Glutamatergic neuron (in vitro differentiated cells): ENCODE data around the gene SRGAP1. TPM values are rescaled to one million over a fixed set of nuclear protein-coding genes. Genes with fewer than 3 reads are reported as not detected.
A peak's percentile ranks its signal among the peaks of the same experiment; 100 is the strongest.

Experiments
- DNase-seq: peaks from one replicate; pipeline ENCODE4 v3.0.0; 2022
- H3K27ac Mint-ChIP-seq: one replicate; pipeline ENCODE4 v1.8.0; 2020; ENCODE audit warnings: mild to moderate bottlenecking, mixed read lengths, inconsistent platforms; ENCODE audit not compliant: unreplicated experiment
- H3K27me3 Mint-ChIP-seq: one replicate; pipeline ENCODE4 v1.8.0; 2020; ENCODE audit warnings: mild to moderate bottlenecking, moderate library complexity, mixed read lengths, inconsistent platforms; ENCODE audit not compliant: unreplicated experiment
- H3K36me3 Mint-ChIP-seq: one replicate; pipeline ENCODE4 v1.8.0; 2020; ENCODE audit warnings: mild to moderate bottlenecking, mixed read lengths, inconsistent platforms; ENCODE audit not compliant: unreplicated experiment
- H3K4me1 Mint-ChIP-seq: one replicate; pipeline ENCODE4 v1.8.0; 2020; ENCODE audit warnings: mild to moderate bottlenecking, low read depth, mixed read lengths, inconsistent platforms; ENCODE audit not compliant: unreplicated experiment
- H3K4me3 Mint-ChIP-seq: one replicate; pipeline ENCODE4 v1.8.0; 2020; ENCODE audit warnings: mild to moderate bottlenecking, mixed read lengths, inconsistent platforms; ENCODE audit not compliant: unreplicated experiment
- H3K9me3 Mint-ChIP-seq: one replicate; pipeline ENCODE4 v1.8.0; 2020; ENCODE audit warnings: mild to moderate bottlenecking, moderate library complexity, mixed read lengths, inconsistent platforms; ENCODE audit not compliant: unreplicated experiment
- CTCF ChIP-seq: fragments of 200-600 bp; sonication (generic); IDR thresholded peaks from one replicate; pipeline ENCODE4 v1.5.0; 2021; ENCODE audit not compliant: partially characterized antibody, unreplicated experiment
- total RNA-seq: library from RNA; stranded (reverse); fragmentation: NEBNext Ultra II Directional; extraction: Animal tissue kit (Norgen Biotek cat#: 25700); gene quantifications from one replicate; pipeline ENCODE4 v1.2.1, GENCODE V29; 2021; ENCODE audit not compliant: unreplicated experiment

SRGAP1 gene
- total RNA-seq, 1 donor from 2014 or later = 52.0 TPM

DNA sequence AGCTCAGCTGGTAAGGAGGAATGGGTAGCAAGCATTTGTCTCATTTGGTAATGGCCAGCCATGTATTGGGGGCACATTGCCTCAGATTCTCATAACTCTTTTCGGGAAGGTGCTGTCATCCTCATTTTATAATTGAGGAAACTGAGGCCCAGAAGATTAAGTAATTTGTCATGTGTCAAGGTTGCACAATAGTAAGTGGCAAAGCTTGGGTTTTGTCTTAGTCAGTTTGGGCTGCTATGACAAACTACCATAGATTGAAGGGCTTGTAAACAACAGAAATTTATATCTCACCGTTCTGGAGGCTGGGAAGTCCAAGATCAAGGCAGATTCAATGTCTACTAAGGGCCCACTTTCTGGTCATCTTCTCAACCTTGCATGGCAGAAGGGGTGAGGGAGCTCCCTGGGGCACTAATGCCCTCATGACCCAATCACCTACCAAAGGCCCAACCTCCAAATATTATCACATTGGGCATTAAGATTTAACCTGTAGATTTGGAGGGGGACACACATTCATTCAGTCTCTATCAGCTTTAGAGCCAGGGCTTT, 99.6 kb downstream of the SRGAP1 start:
- Mint-ChIP-seq H3K36me3 (no peaks in the 10 kb centered on the region), H3K27me3 (no peaks in the 10 kb centered on the region), H3K9me3 (peaks cover 6% of the 10 kb centered on the region), H3K4me3 (no peak overlapping the region), H3K4me1 (peaks cover 40% of the 10 kb centered on the region), H3K27ac (no peak overlapping the region)
- no peak for TF ChIP-seq CTCF
- no peak for DNase-seq

DNA sequence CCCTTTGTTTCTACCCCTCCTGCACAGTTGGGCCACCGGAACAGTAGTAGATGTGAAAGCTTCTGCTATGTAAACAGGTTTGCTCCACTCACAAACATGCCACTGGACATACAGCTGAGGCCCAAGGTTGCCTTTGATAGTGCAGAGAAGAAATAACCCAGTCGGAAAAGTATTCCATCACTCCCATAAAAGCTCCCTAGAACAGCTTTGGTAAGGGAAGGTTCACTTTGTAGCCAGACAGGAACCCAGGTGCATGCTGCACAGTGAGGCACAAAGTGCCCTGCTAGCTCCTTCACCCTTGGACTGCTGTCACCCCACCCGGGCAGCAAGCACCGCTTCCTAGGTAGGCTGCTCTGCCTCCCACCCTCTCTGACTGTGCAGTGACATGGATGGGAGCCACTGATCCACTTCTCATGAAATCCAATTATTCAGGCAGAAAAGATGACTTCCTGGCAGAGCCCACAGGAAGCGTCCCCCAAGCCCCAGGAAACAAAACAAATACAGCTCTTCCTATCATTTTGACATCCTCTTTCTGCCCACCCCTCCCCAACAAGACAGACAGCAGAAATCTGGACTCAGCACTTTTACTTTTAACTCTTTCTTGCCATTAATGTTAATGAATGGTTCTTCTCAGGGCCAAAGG, 100.2 kb downstream of the SRGAP1 start:
- Mint-ChIP-seq H3K27ac (no peak overlapping the region), H3K4me1 (peaks cover 37% of the 10 kb centered on the region), H3K9me3 (peaks cover 6% of the 10 kb centered on the region), H3K4me3 (peak overlapping the region; percentile 12), H3K36me3 (no peaks in the 10 kb centered on the region), H3K27me3 (no peaks in the 10 kb centered on the region)
- no peak for TF ChIP-seq CTCF
- DNase-seq = no peak

GRCh38 chr12:63945777-63946176, 101.3 kb downstream of the SRGAP1 start:
- peak overlapping the region; percentile 54 for H3K27ac Mint-ChIP-seq
- H3K4me1 Mint-ChIP-seq = peaks cover 30% of the 10 kb centered on the region
- no peaks in the 10 kb centered on the region for H3K27me3 Mint-ChIP-seq
- no peak for DNase-seq
- no peaks in the 10 kb centered on the region for H3K36me3 Mint-ChIP-seq
- no peak overlapping the region for H3K4me3 Mint-ChIP-seq
- peaks cover 1% of the 10 kb centered on the region for H3K9me3 Mint-ChIP-seq
- TF ChIP-seq CTCF = no peak

DNA sequence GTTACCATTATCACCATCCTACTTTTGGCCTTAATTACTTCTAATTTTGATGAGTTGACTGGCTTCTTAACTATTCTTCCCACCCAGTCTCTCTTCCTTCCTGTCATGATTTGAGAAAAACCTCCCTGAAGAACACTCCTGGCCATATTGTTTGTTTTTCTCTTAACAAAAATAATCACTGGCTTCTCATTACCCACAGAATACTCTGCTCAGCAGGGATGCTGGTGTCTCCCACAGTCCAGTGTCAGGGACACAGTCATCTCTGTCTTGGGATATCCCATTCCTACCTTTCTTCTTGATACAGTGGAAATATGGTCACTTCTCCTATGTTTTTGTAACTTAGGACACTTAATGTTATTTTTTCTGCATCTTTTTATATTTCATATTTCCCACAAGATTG, 103.7 kb downstream of the SRGAP1 start:
- H3K27me3 Mint-ChIP-seq = no peaks in the 10 kb centered on the region
- H3K9me3 Mint-ChIP-seq = peaks cover 2% of the 10 kb centered on the region
- no peaks in the 10 kb centered on the region for H3K36me3 Mint-ChIP-seq
- DNase-seq = no peak
- H3K4me1 Mint-ChIP-seq = peaks cover 14% of the 10 kb centered on the region
- H3K27ac Mint-ChIP-seq = no peak overlapping the region
- TF ChIP-seq CTCF = no peak
- no peak overlapping the region for H3K4me3 Mint-ChIP-seq

DNA sequence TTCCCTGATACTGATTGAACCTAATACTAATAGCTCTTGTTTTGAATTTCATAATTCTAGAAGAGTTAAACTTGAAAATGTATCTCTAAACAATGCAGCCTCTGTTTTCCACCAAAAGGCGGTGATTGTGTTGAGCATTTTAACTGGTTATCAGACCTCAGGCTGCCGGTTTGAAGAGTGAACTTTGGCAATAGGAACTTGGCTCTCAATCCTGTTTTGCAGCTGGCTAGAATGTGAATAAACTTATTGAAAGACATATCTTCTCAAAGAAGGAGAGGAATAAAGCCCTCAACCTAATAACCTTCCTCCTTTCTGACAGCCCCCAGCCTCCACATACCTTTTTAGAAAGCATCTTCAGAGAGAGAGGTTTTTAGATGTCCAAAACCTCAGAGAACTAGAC, 105.4 kb downstream of the SRGAP1 start:
- Mint-ChIP-seq H3K27ac (no peak overlapping the region), H3K36me3 (no peaks in the 10 kb centered on the region), H3K4me1 (peaks cover 7% of the 10 kb centered on the region), H3K4me3 (no peak overlapping the region), H3K27me3 (no peaks in the 10 kb centered on the region), H3K9me3 (peaks cover 2% of the 10 kb centered on the region)
- no peak for DNase-seq
- no peak for TF ChIP-seq CTCF
